Measurements from ENCODE around the gene SNRK.
A peak's percentile ranks its signal among the peaks of the same experiment; 100 is the strongest.

The SNRK gene

DNA sequence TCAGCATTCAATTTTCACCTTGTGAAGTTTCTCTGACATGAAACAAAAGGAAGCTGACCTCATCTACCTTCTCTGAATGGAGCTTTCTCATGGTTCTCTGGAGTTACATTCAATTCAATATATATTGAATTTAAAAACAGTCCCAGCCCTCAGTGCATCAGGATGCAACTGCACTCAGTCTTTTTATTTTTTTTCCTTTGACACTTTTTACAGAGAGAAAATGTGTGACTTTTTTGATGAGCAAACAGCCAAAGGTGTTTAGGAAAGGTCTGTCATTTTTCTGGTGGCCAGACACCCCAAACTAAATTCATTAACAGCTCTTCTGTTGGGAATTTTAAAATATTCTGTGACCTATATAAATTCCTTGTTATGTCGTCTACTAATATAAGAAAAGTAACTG, 19.3 kb upstream of the SNRK start:
- Histone ChIP-seq H3K36me3 (ENCODE audit: control insufficient read depth, insufficient read depth, low read length) (no peaks in the 10 kb centered on the region), H3K27ac (ENCODE audit: insufficient read depth, low read length, poor library complexity, severe bottlenecking) (no peak overlapping the region), H3K27me3 (replicated peaks; ENCODE audit: control insufficient read depth, insufficient read depth, low read length, poor library complexity, severe bottlenecking) (no peaks in the 10 kb centered on the region), H3K4me1 (ENCODE audit: control insufficient read depth, insufficient read depth, low read length, poor library complexity, severe bottlenecking) (no peaks in the 10 kb centered on the region), H3K4me3 (ENCODE audit: insufficient read depth, low read depth, low read length, poor library complexity, severe bottlenecking) (no peak overlapping the region), H3K9me3 (ENCODE audit: control insufficient read depth, low read length) (no peaks in the 10 kb centered on the region)
- no peak for DNase-seq

DNA sequence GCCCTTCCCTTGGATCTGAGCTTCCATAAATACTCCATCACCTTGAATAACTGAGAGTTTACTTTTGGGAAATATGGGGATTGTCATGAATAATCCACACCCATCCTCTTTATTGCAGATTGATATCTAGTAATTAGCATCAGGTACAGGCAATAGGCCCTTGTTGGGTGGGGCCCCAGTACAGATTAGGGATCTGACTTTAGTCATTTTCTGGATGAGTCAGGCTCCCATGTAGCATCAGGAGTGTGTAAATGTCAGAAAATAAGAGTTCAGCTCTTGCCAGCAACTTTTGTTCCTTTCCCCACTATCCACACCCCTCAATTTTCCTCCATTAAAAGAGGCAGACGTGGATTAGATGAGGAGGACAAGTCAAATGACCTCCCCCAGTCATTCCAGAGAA, 17.7 kb upstream of the SNRK start:
- Histone ChIP-seq H3K36me3 (ENCODE audit: control insufficient read depth, insufficient read depth, low read length) (no peaks in the 10 kb centered on the region), H3K4me1 (ENCODE audit: control insufficient read depth, insufficient read depth, low read length, poor library complexity, severe bottlenecking) (no peaks in the 10 kb centered on the region), H3K27ac (ENCODE audit: insufficient read depth, low read length, poor library complexity, severe bottlenecking) (no peak overlapping the region), H3K27me3 (replicated peaks; ENCODE audit: control insufficient read depth, insufficient read depth, low read length, poor library complexity, severe bottlenecking) (no peaks in the 10 kb centered on the region), H3K9me3 (ENCODE audit: control insufficient read depth, low read length) (no peaks in the 10 kb centered on the region), H3K4me3 (ENCODE audit: insufficient read depth, low read depth, low read length, poor library complexity, severe bottlenecking) (no peak overlapping the region)
- no peak for DNase-seq

DNA sequence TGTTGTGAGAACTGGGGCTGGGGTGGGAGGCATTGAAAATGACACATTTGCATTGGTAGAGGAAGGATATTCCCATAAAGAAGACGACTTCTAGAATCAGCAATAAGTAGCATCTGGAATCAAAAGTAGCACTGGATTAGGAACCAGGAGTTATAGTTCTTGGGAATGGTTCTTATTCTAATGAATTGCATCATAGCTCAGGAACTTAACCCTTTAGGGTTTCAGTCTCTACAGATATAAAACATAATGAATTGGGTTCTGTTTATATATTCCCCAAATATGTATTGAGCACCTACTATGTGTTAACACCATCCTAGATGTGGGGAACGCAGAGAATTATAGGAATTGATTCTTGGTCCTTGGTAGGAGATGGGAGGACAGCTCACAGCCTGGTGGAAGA, 16.3 kb upstream of the SNRK start:
- H3K4me1 ChIP-seq (ENCODE audit: control insufficient read depth, insufficient read depth, low read length, poor library complexity, severe bottlenecking) = no peaks in the 10 kb centered on the region
- H3K27me3 ChIP-seq (replicated peaks; ENCODE audit: control insufficient read depth, insufficient read depth, low read length, poor library complexity, severe bottlenecking) = no peaks in the 10 kb centered on the region
- H3K27ac ChIP-seq (ENCODE audit: insufficient read depth, low read length, poor library complexity, severe bottlenecking) = no peak overlapping the region
- H3K9me3 ChIP-seq (ENCODE audit: control insufficient read depth, low read length) = no peaks in the 10 kb centered on the region
- DNase-seq = no peak
- H3K4me3 ChIP-seq (ENCODE audit: insufficient read depth, low read depth, low read length, poor library complexity, severe bottlenecking) = no peak overlapping the region
- H3K36me3 ChIP-seq (ENCODE audit: control insufficient read depth, insufficient read depth, low read length) = no peaks in the 10 kb centered on the region

DNA sequence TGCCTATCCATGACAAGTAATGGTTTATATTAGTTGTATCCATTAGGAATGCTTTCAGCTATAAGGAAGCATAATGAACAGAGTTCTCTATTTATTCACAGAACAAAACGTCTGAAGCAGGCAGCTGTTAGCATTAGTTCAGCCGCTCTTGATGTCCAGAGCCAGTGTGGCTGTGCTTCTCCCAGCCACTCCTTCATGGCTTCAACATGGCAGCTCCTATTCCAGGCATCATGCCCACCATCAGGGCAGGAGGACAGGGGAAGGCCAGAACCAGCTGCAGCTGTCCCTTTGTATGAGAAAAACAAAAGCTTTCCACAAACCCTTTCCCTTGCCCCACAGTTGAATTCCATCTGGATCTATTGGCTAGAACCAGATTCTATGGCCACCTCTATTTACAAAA, 12.9 kb upstream of the SNRK start:
- Histone ChIP-seq H3K27ac (ENCODE audit: insufficient read depth, low read length, poor library complexity, severe bottlenecking) (no peak overlapping the region), H3K4me3 (ENCODE audit: insufficient read depth, low read depth, low read length, poor library complexity, severe bottlenecking) (no peak overlapping the region), H3K9me3 (ENCODE audit: control insufficient read depth, low read length) (no peaks in the 10 kb centered on the region), H3K4me1 (ENCODE audit: control insufficient read depth, insufficient read depth, low read length, poor library complexity, severe bottlenecking) (no peaks in the 10 kb centered on the region), H3K27me3 (replicated peaks; ENCODE audit: control insufficient read depth, insufficient read depth, low read length, poor library complexity, severe bottlenecking) (no peaks in the 10 kb centered on the region), H3K36me3 (ENCODE audit: control insufficient read depth, insufficient read depth, low read length) (no peaks in the 10 kb centered on the region)
- DNase-seq = no peak

DNA sequence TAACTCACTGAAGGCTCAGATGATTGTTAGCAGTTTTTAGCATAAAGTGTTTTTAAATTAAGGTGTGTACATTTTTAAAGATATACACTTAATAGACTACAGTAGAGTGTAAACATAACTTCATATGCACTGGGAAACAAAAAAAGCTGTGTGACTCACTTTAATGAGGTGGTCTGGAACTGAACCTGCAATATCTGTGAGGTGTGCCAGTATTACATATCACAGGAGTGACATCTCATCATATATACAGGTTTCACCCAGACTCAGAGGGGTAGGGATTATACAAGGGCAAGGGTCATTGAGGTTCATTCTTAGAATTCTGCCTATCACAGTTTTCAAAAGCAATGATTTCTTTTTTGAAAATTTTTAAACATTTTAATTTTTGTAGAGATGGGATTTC, 7.3 kb upstream of the SNRK start:
- Histone ChIP-seq H3K9me3 (ENCODE audit: control insufficient read depth, low read length) (no peaks in the 10 kb centered on the region), H3K27me3 (replicated peaks; ENCODE audit: control insufficient read depth, insufficient read depth, low read length, poor library complexity, severe bottlenecking) (no peaks in the 10 kb centered on the region), H3K4me1 (ENCODE audit: control insufficient read depth, insufficient read depth, low read length, poor library complexity, severe bottlenecking) (no peaks in the 10 kb centered on the region), H3K27ac (ENCODE audit: insufficient read depth, low read length, poor library complexity, severe bottlenecking) (no peak overlapping the region), H3K36me3 (ENCODE audit: control insufficient read depth, insufficient read depth, low read length) (no peaks in the 10 kb centered on the region), H3K4me3 (ENCODE audit: insufficient read depth, low read depth, low read length, poor library complexity, severe bottlenecking) (no peak overlapping the region)
- no peak for DNase-seq

DNA sequence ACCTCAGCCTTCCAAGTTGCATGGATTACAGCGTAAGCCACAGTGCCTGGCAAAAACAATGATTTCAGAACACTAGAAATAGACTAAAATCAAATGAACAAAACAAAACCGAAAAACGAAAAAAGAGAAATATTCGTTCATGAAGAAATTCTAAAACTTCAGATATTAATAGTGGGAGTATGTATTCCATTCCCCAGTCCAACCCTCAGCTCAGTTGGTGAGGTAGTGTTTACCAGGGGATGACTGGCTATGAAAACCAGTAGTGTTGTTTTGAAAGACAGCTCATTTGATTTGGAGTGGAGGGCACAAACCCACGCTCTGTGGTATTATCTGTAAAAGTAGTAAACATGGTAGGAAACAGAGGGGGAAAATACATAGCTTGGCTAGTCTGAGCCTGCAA, 6.8 kb upstream of the SNRK start:
- Histone ChIP-seq H3K4me3 (ENCODE audit: insufficient read depth, low read depth, low read length, poor library complexity, severe bottlenecking) (no peak overlapping the region), H3K4me1 (ENCODE audit: control insufficient read depth, insufficient read depth, low read length, poor library complexity, severe bottlenecking) (no peaks in the 10 kb centered on the region), H3K27ac (ENCODE audit: insufficient read depth, low read length, poor library complexity, severe bottlenecking) (no peak overlapping the region), H3K9me3 (ENCODE audit: control insufficient read depth, low read length) (no peaks in the 10 kb centered on the region), H3K27me3 (replicated peaks; ENCODE audit: control insufficient read depth, insufficient read depth, low read length, poor library complexity, severe bottlenecking) (no peaks in the 10 kb centered on the region), H3K36me3 (ENCODE audit: control insufficient read depth, insufficient read depth, low read length) (no peaks in the 10 kb centered on the region)
- DNase-seq = no peak

DNA sequence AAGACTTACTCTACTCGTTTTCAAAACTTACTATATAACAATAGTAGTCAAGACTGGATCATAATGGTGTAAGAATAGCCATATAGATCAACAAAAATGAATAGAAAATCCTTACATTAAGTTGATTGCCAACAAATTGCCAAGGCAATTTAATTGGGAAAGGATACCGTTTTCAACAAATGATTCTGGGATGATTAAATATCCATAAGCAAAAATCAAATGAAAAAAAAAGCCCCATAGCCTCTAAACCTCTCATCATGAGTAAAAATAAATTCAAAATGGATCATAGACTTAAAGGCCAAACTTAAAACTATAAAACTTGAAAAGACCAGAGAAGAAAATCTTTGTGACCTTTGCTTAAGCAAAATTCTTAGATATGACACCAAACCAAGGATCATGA, 5.3 kb upstream of the SNRK start:
- no peak for DNase-seq
- Histone ChIP-seq H3K4me3 (ENCODE audit: insufficient read depth, low read depth, low read length, poor library complexity, severe bottlenecking) (no peak overlapping the region), H3K36me3 (ENCODE audit: control insufficient read depth, insufficient read depth, low read length) (no peaks in the 10 kb centered on the region), H3K27me3 (replicated peaks; ENCODE audit: control insufficient read depth, insufficient read depth, low read length, poor library complexity, severe bottlenecking) (no peaks in the 10 kb centered on the region), H3K27ac (ENCODE audit: insufficient read depth, low read length, poor library complexity, severe bottlenecking) (no peak overlapping the region), H3K4me1 (ENCODE audit: control insufficient read depth, insufficient read depth, low read length, poor library complexity, severe bottlenecking) (peaks cover 3% of the 10 kb centered on the region), H3K9me3 (ENCODE audit: control insufficient read depth, low read length) (no peaks in the 10 kb centered on the region)

DNA sequence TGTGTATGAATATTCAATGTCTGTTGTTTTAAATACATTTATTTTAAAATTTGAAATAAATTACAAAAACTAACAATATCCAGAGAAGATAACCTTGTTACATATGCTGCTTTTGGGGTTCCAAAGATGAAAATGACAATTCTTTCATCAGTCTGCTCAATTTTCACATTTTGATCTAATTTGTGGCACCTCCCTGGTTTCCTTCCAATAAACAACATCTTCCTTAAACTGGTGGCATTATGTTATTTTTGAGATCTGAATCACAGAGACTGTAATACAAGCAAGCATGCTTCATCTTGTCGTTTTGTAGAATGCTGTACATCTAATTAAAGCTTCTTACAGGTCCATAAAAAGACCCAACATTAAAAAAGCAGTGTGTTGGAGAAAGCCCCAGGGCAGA, 2.2 kb upstream of the SNRK start:
- H3K4me3 ChIP-seq (ENCODE audit: insufficient read depth, low read depth, low read length, poor library complexity, severe bottlenecking) = no peak overlapping the region
- DNase-seq = no peak
- no peaks in the 10 kb centered on the region for H3K36me3 ChIP-seq (ENCODE audit: control insufficient read depth, insufficient read depth, low read length)

DNA sequence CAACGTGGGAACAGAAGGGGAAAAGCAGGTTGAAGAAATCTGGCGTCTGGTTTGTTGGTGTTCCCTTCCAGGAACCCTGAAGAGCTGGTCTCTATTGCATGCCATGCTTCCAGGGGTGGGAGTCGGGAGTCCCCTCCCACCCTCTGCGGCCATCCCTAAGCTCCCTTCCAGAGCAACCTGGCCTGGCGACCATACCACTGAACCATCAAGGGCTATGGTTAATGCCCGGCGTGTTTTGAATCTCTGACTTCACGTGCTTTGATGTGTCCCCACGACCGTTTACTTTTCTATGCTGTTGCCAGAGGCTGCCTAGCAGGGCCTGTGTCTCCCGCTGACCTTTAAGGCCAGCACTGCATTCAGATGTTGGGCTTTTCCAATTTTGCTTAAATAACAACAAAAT, 696 bp upstream of the SNRK start:
- Histone ChIP-seq H3K9me3 (ENCODE audit: control insufficient read depth, low read length) (no peaks in the 10 kb centered on the region), H3K4me1 (ENCODE audit: control insufficient read depth, insufficient read depth, low read length, poor library complexity, severe bottlenecking) (peaks cover 22% of the 10 kb centered on the region), H3K4me3 (ENCODE audit: insufficient read depth, low read depth, low read length, poor library complexity, severe bottlenecking) (no peak overlapping the region), H3K27me3 (replicated peaks; ENCODE audit: control insufficient read depth, insufficient read depth, low read length, poor library complexity, severe bottlenecking) (no peaks in the 10 kb centered on the region), H3K36me3 (ENCODE audit: control insufficient read depth, insufficient read depth, low read length) (no peaks in the 10 kb centered on the region), H3K27ac (ENCODE audit: insufficient read depth, low read length, poor library complexity, severe bottlenecking) (peak overlapping the region; percentile 88)
- no peak for DNase-seq

More for the DNA sequence above, 2.2 kb upstream of the SNRK start:
- Histone ChIP-seq H3K4me1 (ENCODE audit: control insufficient read depth, insufficient read depth, low read length, poor library complexity, severe bottlenecking) (peaks cover 8% of the 10 kb centered on the region), H3K27me3 (replicated peaks; ENCODE audit: control insufficient read depth, insufficient read depth, low read length, poor library complexity, severe bottlenecking) (no peaks in the 10 kb centered on the region), H3K9me3 (ENCODE audit: control insufficient read depth, low read length) (no peaks in the 10 kb centered on the region), H3K27ac (ENCODE audit: insufficient read depth, low read length, poor library complexity, severe bottlenecking) (no peak overlapping the region)

DNA sequence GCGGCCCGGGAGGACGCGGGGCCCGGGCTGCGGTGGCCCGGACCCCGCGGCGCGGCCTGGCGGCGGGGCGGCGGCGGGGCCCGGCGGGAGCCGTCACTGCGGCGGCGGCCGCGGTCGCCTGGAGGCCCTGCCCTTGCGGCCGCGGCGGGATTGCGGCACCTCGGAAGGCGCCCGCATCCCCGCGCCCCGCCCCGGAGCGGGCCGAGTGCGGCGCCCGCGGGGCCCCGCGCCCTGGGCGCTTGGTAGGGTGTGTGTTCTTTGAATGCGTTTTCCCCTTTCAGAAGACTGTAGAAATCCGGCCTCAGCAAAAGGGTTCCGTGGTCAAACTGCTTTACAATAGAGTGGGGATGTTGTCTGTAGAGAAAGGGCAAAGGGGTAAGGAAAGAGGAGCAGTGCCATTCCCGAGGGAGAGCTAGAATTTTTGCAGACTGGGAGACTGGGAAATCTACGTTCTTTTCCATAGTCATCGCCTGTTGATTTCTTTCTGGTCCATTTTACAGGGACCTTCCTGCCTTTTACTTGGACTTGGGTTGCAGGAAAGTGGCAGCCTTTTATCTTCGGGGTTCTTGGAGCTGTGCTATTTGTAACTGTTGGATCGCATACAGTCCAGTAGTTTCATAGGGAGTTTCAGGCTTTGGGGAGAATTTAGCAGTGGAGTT, 630 bp downstream of the SNRK start:
- Histone ChIP-seq H3K4me3 (ENCODE audit: insufficient read depth, low read depth, low read length, poor library complexity, severe bottlenecking) (peak overlapping the region; percentile 68), H3K36me3 (ENCODE audit: control insufficient read depth, insufficient read depth, low read length) (no peaks in the 10 kb centered on the region), H3K9me3 (ENCODE audit: control insufficient read depth, low read length) (no peaks in the 10 kb centered on the region), H3K27ac (ENCODE audit: insufficient read depth, low read length, poor library complexity, severe bottlenecking) (peak overlapping the region; percentile 88), H3K27me3 (replicated peaks; ENCODE audit: control insufficient read depth, insufficient read depth, low read length, poor library complexity, severe bottlenecking) (no peaks in the 10 kb centered on the region), H3K4me1 (ENCODE audit: control insufficient read depth, insufficient read depth, low read length, poor library complexity, severe bottlenecking) (peaks cover 29% of the 10 kb centered on the region)
- DNase-seq = peak in 1 of 3 donors; percentile 18
